ENCODE data around the gene SERPINB2. TPM values are rescaled to one million over a fixed set of nuclear protein-coding genes. Genes with fewer than 3 reads are reported as not detected.
A peak's percentile ranks its signal among the peaks of the same experiment; 100 is the strongest.

The SERPINB2 gene
- total RNA-seq, 1 experiment from 2014 or later = 0.82 TPM

DNA sequence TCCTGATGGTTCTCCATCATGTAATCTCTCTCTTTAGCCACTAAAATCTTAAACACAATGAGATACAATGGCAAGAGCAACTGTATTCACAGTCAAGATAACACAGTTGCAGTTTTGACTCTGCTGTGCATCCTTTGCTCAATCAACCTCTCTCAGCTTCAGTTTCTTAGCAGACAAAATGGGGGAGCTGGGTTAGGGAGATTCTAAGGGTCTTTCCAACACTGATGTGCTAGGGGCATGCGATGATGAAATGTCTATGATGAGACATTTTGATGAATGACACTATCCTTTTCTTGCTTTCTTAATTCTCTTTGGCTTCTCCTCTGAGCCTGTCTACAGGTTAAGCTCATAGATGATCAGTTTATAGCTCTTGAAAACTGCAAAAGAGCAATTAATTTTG is 21.4 kb downstream of the SERPINB2 start:
- no peak for DNase-seq (ENCODE audit: unreplicated experiment)
- TF ChIP-seq, protein P1, sequence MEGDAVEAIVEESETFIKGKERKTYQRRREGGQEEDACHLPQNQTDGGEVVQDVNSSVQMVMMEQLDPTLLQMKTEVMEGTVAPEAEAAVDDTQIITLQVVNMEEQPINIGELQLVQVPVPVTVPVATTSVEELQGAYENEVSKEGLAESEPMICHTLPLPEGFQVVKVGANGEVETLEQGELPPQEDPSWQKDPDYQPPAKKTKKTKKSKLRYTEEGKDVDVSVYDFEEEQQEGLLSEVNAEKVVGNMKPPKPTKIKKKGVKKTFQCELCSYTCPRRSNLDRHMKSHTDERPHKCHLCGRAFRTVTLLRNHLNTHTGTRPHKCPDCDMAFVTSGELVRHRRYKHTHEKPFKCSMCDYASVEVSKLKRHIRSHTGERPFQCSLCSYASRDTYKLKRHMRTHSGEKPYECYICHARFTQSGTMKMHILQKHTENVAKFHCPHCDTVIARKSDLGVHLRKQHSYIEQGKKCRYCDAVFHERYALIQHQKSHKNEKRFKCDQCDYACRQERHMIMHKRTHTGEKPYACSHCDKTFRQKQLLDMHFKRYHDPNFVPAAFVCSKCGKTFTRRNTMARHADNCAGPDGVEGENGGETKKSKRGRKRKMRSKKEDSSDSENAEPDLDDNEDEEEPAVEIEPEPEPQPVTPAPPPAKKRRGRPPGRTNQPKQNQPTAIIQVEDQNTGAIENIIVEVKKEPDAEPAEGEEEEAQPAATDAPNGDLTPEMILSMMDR (IDR thresholded peaks at IDR 0.05; ENCODE audit: unreplicated experiment) = no peak
- intact Hi-C loops (cut with micrococcal nuclease) = no loop called here
- H3K4me1 Mint-ChIP-seq (ENCODE audit: insufficient read depth, unreplicated experiment) = no peaks in the 10 kb centered on the region
- no peaks in the 10 kb centered on the region for H3K27me3 Mint-ChIP-seq (ENCODE audit: insufficient read depth, unreplicated experiment)
- no peaks in the 10 kb centered on the region for H3K36me3 Mint-ChIP-seq (ENCODE audit: insufficient read depth, unreplicated experiment)
- CTCF ChIA-PET = interaction anchor here (0.7 to 1.7 kb wide), 4 partner anchors 27 to 64 kb away, joined by 3 to 4 read pairs (median 3); no protein-coding TSS in a partner anchor
- POLR2A ChIA-PET = interaction anchor here (1.0 to 2.8 kb wide), 4 partner anchors 10 to 32 kb away, joined by 3 to 9 read pairs (median 3); no protein-coding TSS in a partner anchor
- H3K4me3 Mint-ChIP-seq (ENCODE audit: unreplicated experiment) = no peak overlapping the region
- H3K27ac Mint-ChIP-seq (ENCODE audit: low read depth, unreplicated experiment) = no peak overlapping the region
- no peaks in the 10 kb centered on the region for H3K9me3 Mint-ChIP-seq (ENCODE audit: unreplicated experiment)
- no TSS peak for BruUV-seq (replicated peaks)

DNA sequence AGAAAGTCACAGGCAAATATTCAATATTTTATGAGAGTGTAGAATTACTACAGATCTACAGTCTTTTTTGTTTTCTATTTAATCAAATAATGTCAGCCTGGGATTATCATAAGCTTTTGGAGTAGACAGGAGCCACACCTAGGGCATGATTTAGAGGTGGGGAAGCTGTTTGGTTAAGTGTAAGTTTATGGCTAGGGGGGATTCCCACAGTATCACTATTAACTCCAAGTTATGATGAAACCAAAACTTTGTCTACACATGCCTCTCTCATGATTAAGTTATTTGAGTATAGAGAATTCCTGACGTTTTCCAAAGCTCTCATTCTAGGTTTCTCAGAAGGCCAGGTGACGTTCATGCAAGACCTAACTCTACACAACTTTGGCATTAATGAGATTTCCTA is 22.4 kb downstream of the SERPINB2 start:
- no peaks in the 10 kb centered on the region for H3K36me3 Mint-ChIP-seq (ENCODE audit: insufficient read depth, unreplicated experiment)
- H3K27ac Mint-ChIP-seq (ENCODE audit: low read depth, unreplicated experiment) = no peak overlapping the region
- BruUV-seq (replicated peaks) = no TSS peak
- no peak overlapping the region for H3K4me3 Mint-ChIP-seq (ENCODE audit: unreplicated experiment)
- intact Hi-C loops (cut with micrococcal nuclease) = no loop called here
- ChIA-PET POLR2A (interaction anchor here (1.4 to 2.8 kb wide), 3 partner anchors 16 to 28 kb away, joined by 3 to 9 read pairs (median 3); no protein-coding TSS in a partner anchor), CTCF (interaction anchor here (1.2 to 1.3 kb wide), 2 partner anchors 54 to 168 kb away, joined by 3 read pairs; no protein-coding TSS in a partner anchor)
- H3K27me3 Mint-ChIP-seq (ENCODE audit: insufficient read depth, unreplicated experiment) = no peaks in the 10 kb centered on the region
- H3K4me1 Mint-ChIP-seq (ENCODE audit: insufficient read depth, unreplicated experiment) = no peaks in the 10 kb centered on the region
- no peaks in the 10 kb centered on the region for H3K9me3 Mint-ChIP-seq (ENCODE audit: unreplicated experiment)
- DNase-seq (ENCODE audit: unreplicated experiment) = peak; percentile 2
- TF ChIP-seq, protein P1 (IDR thresholded peaks at IDR 0.05; ENCODE audit: unreplicated experiment) = no peak

DNA sequence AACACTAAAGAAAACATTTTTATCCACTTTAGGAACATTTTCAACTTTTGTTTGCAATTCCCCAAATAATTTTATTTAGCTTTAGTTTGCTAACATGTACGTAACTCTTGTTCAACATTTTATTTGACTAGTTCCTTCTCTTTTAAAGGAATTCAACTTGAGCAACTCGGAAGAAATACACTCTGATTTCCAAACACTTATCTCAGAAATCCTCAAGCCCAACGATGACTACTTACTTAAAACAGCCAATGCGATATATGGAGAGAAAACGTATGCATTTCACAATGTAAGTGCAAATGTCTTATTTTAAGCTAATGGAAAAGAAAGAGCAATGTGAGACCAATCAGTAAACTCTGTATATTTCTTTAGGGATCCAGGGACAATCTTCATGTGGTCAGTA is 30.3 kb downstream of the SERPINB2 start:
- intact Hi-C loops (cut with micrococcal nuclease) = no loop called here
- Mint-ChIP-seq H3K36me3 (ENCODE audit: insufficient read depth, unreplicated experiment) (no peaks in the 10 kb centered on the region), H3K27me3 (ENCODE audit: insufficient read depth, unreplicated experiment) (no peaks in the 10 kb centered on the region), H3K27ac (ENCODE audit: low read depth, unreplicated experiment) (no peak overlapping the region), H3K4me1 (ENCODE audit: insufficient read depth, unreplicated experiment) (no peaks in the 10 kb centered on the region), H3K4me3 (ENCODE audit: unreplicated experiment) (no peak overlapping the region), H3K9me3 (ENCODE audit: unreplicated experiment) (no peaks in the 10 kb centered on the region)
- ChIA-PET POLR2A (no interaction called here), CTCF (interaction anchor here (0.6 kb wide), 1 partner anchor 407 kb away, joined by 3 read pairs; no protein-coding TSS in a partner anchor)
- no peak for DNase-seq (ENCODE audit: unreplicated experiment)
- BruUV-seq (replicated peaks) = no TSS peak
- TF ChIP-seq, protein P1 (IDR thresholded peaks at IDR 0.05; ENCODE audit: unreplicated experiment) = no peak

DNA sequence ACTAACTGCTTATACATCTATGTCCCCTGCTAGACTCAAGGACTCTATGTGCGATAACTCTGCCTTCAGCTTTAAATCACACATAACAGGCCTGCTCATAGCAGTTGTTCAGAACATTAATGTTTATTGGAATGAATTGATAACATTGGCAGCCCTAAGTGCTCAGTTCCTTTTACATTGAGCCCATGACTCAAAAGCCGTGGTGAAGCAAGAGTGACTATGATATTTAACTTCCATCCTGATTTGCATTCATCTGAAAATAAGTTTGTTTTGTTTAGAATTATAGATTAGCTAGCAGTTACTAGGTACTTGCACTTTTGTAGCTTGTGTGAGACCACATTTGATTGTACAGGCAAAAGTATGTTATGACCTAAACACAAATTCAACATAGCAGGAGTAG is 34.5 kb downstream of the SERPINB2 start:
- DNase-seq (ENCODE audit: unreplicated experiment) = no peak
- no peak overlapping the region for H3K27ac Mint-ChIP-seq (ENCODE audit: low read depth, unreplicated experiment)
- no peaks in the 10 kb centered on the region for H3K4me1 Mint-ChIP-seq (ENCODE audit: insufficient read depth, unreplicated experiment)
- no peak overlapping the region for H3K4me3 Mint-ChIP-seq (ENCODE audit: unreplicated experiment)
- ChIA-PET CTCF (interaction anchor here (0.9 to 4.6 kb wide), 3 partner anchors 14 to 411 kb away, joined by 3 to 30 read pairs (median 4); no protein-coding TSS in a partner anchor), POLR2A (no interaction called here)
- H3K27me3 Mint-ChIP-seq (ENCODE audit: insufficient read depth, unreplicated experiment) = no peaks in the 10 kb centered on the region
- no peaks in the 10 kb centered on the region for H3K9me3 Mint-ChIP-seq (ENCODE audit: unreplicated experiment)
- intact Hi-C loops (cut with micrococcal nuclease) = no loop called here
- no peaks in the 10 kb centered on the region for H3K36me3 Mint-ChIP-seq (ENCODE audit: insufficient read depth, unreplicated experiment)
- TF ChIP-seq, protein P1 (IDR thresholded peaks at IDR 0.05; ENCODE audit: unreplicated experiment) = no peak
- BruUV-seq (replicated peaks) = no TSS peak

Data from MCF 10A (cell line).